DLD1 (cell line): ENCODE measurements around the gene H2BK1.

Source experiments
- in situ Hi-C: cut with HindIII; loops from 2 replicates; pipeline ENCODE4 v1.10.0; 2017; ENCODE audit warnings: low sequenced_read_pairs

The H2BK1 gene

GRCh38 chr7:151185762-151186639 lies 24.3 kb downstream of the H2BK1 start:
- in situ Hi-C loops = no loop called here

GRCh38 chr7:151181011-151181431 lies 29.3 kb downstream of the H2BK1 start:
- in situ Hi-C loops = no loop called here

- in situ Hi-C loops = no loop called here
Observed at GRCh38 chr7:151179946-151180345, 30.3 kb downstream of the H2BK1 start.

GRCh38 chr7:151179287-151179860 lies 30.9 kb downstream of the H2BK1 start:
- in situ Hi-C loops = no loop called here

- in situ Hi-C loops = no loop called here
Observed at GRCh38 chr7:151178831-151179230, 31.5 kb downstream of the H2BK1 start.

GRCh38 chr7:151178236-151178635 lies 32.1 kb downstream of the H2BK1 start:
- in situ Hi-C loops = no loop called here

GRCh38 chr7:151177310-151177709 lies 33.0 kb downstream of the H2BK1 start:
- in situ Hi-C loops = no loop called here

GRCh38 chr7:151176401-151176800 lies 33.9 kb downstream of the H2BK1 start:
- in situ Hi-C loops = no loop called here

GRCh38 chr7:151175793-151176311 lies 34.4 kb downstream of the H2BK1 start:
- in situ Hi-C loops = no loop called here

- in situ Hi-C loops = no loop called here
Observed at GRCh38 chr7:151175047-151175792, 35.1 kb downstream of the H2BK1 start.

GRCh38 chr7:151174246-151175046 lies 35.8 kb downstream of the H2BK1 start:
- in situ Hi-C loops = no loop called here

GRCh38 chr7:151173386-151174245 lies 36.7 kb downstream of the H2BK1 start:
- in situ Hi-C loops = no loop called here

GRCh38 chr7:151172273-151173141 lies 37.8 kb downstream of the H2BK1 start:
- in situ Hi-C loops = no loop called here

GRCh38 chr7:151168787-151169162 lies 41.5 kb downstream of the H2BK1 start:
- in situ Hi-C loops = loop anchor here (5.0 kb wide), 1 partner anchor 39 kb away; no protein-coding TSS in a partner anchor

GRCh38 chr7:151168003-151168786 lies 42.1 kb downstream of the H2BK1 start:
- in situ Hi-C loops = loop anchor here (5.0 kb wide), 1 partner anchor 39 kb away; no protein-coding TSS in a partner anchor

GRCh38 chr7:151167197-151167961 lies 42.9 kb downstream of the H2BK1 start, which contains the start of gene GBX1:
TSS of gene GBX1 (minus strand) at chr7:151167694. CDS start at chr7:151167548, 146 bp downstream.
- in situ Hi-C loops = loop anchor here (5.0 kb wide), 1 partner anchor 40 kb away; no protein-coding TSS in a partner anchor
